Activated naive CD8-positive, alpha-beta T cell treated with anti-CD3 and anti-CD28 coated beads, Interleukin-2, amount 50 U/mL, for 24 hours (primary cell): ENCODE data around the gene PURA.

Experiments
- ATAC-seq: fragments of 150-1000 bp; cut with Tn5 transposase; one replicate; pipeline ENCODE4 v1.10.0; 2021
- DNase-seq: peaks from one replicate; pipeline ENCODE4 v3.0.0; 2021
- H3K27ac Mint-ChIP-seq: one replicate; pipeline ENCODE4 v1.8.0; 2021; ENCODE audit warnings: mild to moderate bottlenecking, mixed read lengths
- H3K27me3 Mint-ChIP-seq: one replicate; pipeline ENCODE4 v1.8.0; 2021; ENCODE audit warnings: mixed read lengths
- H3K36me3 Mint-ChIP-seq: one replicate; pipeline ENCODE4 v1.8.0; 2021; ENCODE audit warnings: low read depth, mixed read lengths
- H3K4me1 Mint-ChIP-seq: one replicate; pipeline ENCODE4 v1.8.0; 2021; ENCODE audit warnings: mixed read lengths
- H3K4me3 Mint-ChIP-seq: one replicate; pipeline ENCODE4 v1.8.0; 2021; ENCODE audit warnings: mild to moderate bottlenecking, moderate library complexity, mixed read lengths
- H3K9me3 Mint-ChIP-seq: one replicate; pipeline ENCODE4 v1.8.0; 2021; ENCODE audit warnings: mixed read lengths

The PURA gene

GRCh38 chr5:140114341-140115185 lies 654 bp downstream of the PURA start:
- DNase-seq (peak; percentile 45), ATAC-seq (peak; percentile 25)
- H3K4me1 Mint-ChIP-seq = peaks cover 70% of the 10 kb centered on the region
- H3K27ac Mint-ChIP-seq = peak overlapping the region; percentile 86
- peak overlapping the region; percentile 87 for H3K4me3 Mint-ChIP-seq
- peaks cover 3% of the 10 kb centered on the region for H3K36me3 Mint-ChIP-seq
- H3K27me3 Mint-ChIP-seq = peaks cover 2% of the 10 kb centered on the region
- no peaks in the 10 kb centered on the region for H3K9me3 Mint-ChIP-seq

- H3K4me1 Mint-ChIP-seq = peaks cover 64% of the 10 kb centered on the region
- H3K9me3 Mint-ChIP-seq = no peaks in the 10 kb centered on the region
- peak overlapping the region; percentile 86 for H3K27ac Mint-ChIP-seq
- peaks cover 2% of the 10 kb centered on the region for H3K27me3 Mint-ChIP-seq
- peaks cover 3% of the 10 kb centered on the region for H3K36me3 Mint-ChIP-seq
- peak overlapping the region; percentile 87 for H3K4me3 Mint-ChIP-seq
- DNase-seq (no peak), ATAC-seq (no peak)
Measured at GRCh38 chr5:140115186-140115500, 1.2 kb downstream of the PURA start.

DNA sequence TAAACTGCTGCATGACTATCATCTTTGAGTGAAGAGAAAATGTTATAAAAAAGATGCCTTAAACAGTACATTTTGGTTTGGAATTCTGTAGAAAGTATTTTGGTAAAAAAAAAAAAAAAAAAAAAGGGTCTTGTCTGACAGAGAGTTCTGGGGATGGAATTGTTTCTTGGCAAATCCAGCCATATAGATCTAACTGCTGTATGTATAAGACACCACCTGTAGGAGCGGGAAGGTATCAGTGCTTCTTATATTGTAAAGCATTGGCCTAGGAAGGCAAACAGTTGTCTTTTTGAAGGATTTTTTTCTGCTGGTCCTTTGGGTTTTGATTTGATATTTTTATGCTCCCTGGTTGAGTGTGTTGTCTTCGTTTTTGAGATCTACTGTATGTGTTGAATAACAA lies 2.8 kb downstream of the PURA start:
- no peak for DNase-seq
- H3K27ac Mint-ChIP-seq = no peak overlapping the region
- H3K27me3 Mint-ChIP-seq = no peaks in the 10 kb centered on the region
- peaks cover 57% of the 10 kb centered on the region for H3K4me1 Mint-ChIP-seq
- peak overlapping the region; percentile 19 for H3K4me3 Mint-ChIP-seq
- no peak for ATAC-seq
- H3K36me3 Mint-ChIP-seq = peaks cover 3% of the 10 kb centered on the region
- H3K9me3 Mint-ChIP-seq = no peaks in the 10 kb centered on the region

- H3K4me1 Mint-ChIP-seq = peaks cover 53% of the 10 kb centered on the region
- no peak overlapping the region for H3K4me3 Mint-ChIP-seq
- peaks cover 3% of the 10 kb centered on the region for H3K36me3 Mint-ChIP-seq
- no peaks in the 10 kb centered on the region for H3K9me3 Mint-ChIP-seq
- H3K27ac Mint-ChIP-seq = no peak overlapping the region
- DNase-seq (no peak), ATAC-seq (no peak)
- no peaks in the 10 kb centered on the region for H3K27me3 Mint-ChIP-seq
Measured at GRCh38 chr5:140117523-140117922, 3.6 kb downstream of the PURA start.

- no peak overlapping the region for H3K27ac Mint-ChIP-seq
- DNase-seq (no peak), ATAC-seq (no peak)
- no peaks in the 10 kb centered on the region for H3K27me3 Mint-ChIP-seq
- H3K4me3 Mint-ChIP-seq = no peak overlapping the region
- peaks cover 3% of the 10 kb centered on the region for H3K36me3 Mint-ChIP-seq
- peaks cover 50% of the 10 kb centered on the region for H3K4me1 Mint-ChIP-seq
- H3K9me3 Mint-ChIP-seq = no peaks in the 10 kb centered on the region
Measured at GRCh38 chr5:140118302-140118936, 4.5 kb downstream of the PURA start.

- no peak within 1 kb of the TSS for H3K27ac Mint-ChIP-seq
- H3K4me1 Mint-ChIP-seq = peaks cover 34% of the 10 kb centered on the region
- H3K36me3 Mint-ChIP-seq = no peaks in the 10 kb centered on the region
- no peak for ATAC-seq
- no peak within 1 kb of the TSS for H3K4me3 Mint-ChIP-seq
- H3K27me3 Mint-ChIP-seq = no peaks in the 10 kb centered on the region
- H3K9me3 Mint-ChIP-seq = no peaks in the 10 kb centered on the region
- DNase-seq = no peak
Measured at GRCh38 chr5:140125637-140126036, 11.7 kb downstream of the PURA start, which contains the start of gene IGIP. TSS of gene IGIP (plus strand) at chr5:140125937. CDS start at chr5:140128477, 2,540 bp downstream.

DNA sequence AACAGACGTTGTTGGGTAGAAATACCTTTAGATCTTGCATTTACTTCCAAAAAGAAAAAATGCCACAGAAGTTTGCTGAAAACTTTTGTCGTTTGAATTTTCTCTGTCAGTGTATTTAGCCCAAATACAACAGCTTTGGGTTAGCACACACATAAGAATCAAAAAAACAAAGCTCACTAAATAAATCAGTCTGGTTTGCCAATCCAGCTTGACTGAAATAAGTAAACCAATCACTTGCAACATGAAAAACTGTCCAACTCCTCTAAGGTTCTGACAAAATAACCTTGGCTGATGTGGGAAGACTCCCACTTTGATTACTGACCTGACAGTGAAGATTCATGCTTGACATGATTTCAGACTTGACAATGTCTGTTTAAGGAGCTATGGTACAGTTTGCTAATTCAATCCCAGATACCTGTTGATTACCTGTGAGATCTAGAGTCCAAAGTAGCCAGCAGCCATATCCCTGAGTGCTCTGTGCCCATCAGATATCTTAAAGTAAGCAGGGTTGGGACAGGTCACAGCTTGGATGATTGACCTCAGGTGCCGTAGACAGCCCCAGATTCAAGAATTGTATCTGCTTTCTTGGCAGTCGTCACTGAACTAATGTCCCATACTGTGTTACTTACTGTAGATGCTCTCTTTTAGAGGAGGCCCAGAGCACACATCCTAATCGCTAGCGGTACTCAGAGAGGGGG lies 12.6 kb downstream of the PURA start:
- H3K27me3 Mint-ChIP-seq = no peaks in the 10 kb centered on the region
- no peaks in the 10 kb centered on the region for H3K9me3 Mint-ChIP-seq
- H3K27ac Mint-ChIP-seq = no peak overlapping the region
- H3K4me1 Mint-ChIP-seq = peaks cover 41% of the 10 kb centered on the region
- H3K36me3 Mint-ChIP-seq = no peaks in the 10 kb centered on the region
- no peak for DNase-seq
- H3K4me3 Mint-ChIP-seq = no peak overlapping the region
- ATAC-seq = no peak

DNA sequence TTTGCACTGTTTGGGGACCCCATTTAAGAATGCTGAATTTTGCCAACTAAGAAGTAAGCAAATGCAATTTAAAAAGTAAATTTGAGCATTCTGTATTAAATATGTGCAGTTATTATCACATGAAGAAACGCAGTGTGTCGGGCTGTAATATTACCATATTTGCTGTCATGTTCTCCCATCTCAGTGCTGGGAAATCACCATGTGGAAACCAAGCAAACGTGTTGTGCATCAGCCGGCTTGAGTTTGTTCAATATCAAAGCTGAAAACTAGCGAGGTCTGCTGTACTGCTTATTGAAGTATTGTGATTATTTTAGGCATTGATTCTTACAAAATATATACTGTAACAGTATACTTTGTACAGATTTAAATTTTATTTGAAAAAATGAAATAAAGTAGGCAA lies 14.5 kb downstream of the PURA start:
- Mint-ChIP-seq H3K9me3 (no peaks in the 10 kb centered on the region), H3K27ac (no peak overlapping the region), H3K4me3 (no peak overlapping the region), H3K4me1 (peaks cover 43% of the 10 kb centered on the region), H3K36me3 (no peaks in the 10 kb centered on the region), H3K27me3 (no peaks in the 10 kb centered on the region)
- ATAC-seq = no peak
- DNase-seq = no peak

DNA sequence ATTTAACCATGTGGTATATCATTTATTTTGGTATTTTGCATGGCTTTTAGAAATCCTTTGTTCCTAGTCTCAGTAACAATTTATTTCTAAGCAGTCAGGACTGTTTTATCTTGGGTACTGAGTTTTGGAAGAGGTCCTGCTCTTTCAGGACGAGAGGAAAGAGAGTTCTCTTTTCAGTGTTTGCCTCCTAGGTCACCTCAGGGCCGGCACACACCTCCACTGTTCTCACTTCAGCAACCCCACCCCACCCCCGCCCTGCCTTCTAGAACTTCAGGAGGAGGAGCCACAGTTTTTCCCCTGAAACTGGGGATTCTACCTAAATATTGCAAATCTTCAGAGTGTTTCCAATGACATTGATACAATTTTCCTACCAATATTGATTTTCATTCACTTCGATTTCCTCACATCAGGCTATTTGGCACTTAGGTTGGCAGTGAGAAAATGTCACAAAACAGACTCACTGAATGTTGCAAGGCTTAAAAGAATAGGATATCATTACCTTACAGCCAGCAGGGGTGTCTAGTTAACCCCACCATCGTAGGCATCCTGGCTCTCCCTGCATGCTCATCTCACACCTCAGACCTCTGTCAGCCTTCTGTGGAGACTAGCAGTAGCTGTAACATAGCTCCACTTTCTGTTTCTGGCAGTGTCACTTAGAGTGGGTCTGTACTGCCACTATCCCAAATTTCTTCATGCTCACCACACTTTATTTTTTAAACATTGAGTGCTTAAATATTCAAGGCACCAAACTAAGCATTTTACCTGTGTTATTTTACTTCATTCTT lies 17.2 kb downstream of the PURA start:
- Mint-ChIP-seq H3K4me3 (no peak overlapping the region), H3K9me3 (no peaks in the 10 kb centered on the region), H3K36me3 (no peaks in the 10 kb centered on the region), H3K4me1 (peaks cover 37% of the 10 kb centered on the region), H3K27me3 (no peaks in the 10 kb centered on the region), H3K27ac (no peak overlapping the region)
- peak; percentile 51 for ATAC-seq
- DNase-seq = no peak

GRCh38 chr5:140131967-140132409 lies 18.1 kb downstream of the PURA start:
- peak; percentile 93 for ATAC-seq
- H3K9me3 Mint-ChIP-seq = no peaks in the 10 kb centered on the region
- peaks cover 39% of the 10 kb centered on the region for H3K4me1 Mint-ChIP-seq
- H3K27me3 Mint-ChIP-seq = no peaks in the 10 kb centered on the region
- no peak overlapping the region for H3K4me3 Mint-ChIP-seq
- H3K36me3 Mint-ChIP-seq = no peaks in the 10 kb centered on the region
- H3K27ac Mint-ChIP-seq = peak overlapping the region; percentile 12
- peak; percentile 14 for DNase-seq

- Mint-ChIP-seq H3K27ac (no peak overlapping the region), H3K4me3 (no peak overlapping the region), H3K4me1 (peaks cover 39% of the 10 kb centered on the region), H3K9me3 (no peaks in the 10 kb centered on the region), H3K36me3 (no peaks in the 10 kb centered on the region), H3K27me3 (no peaks in the 10 kb centered on the region)
- ATAC-seq (no peak), DNase-seq (no peak)
Measured at GRCh38 chr5:140133514-140134167, 19.7 kb downstream of the PURA start.

- H3K4me3 Mint-ChIP-seq = no peak overlapping the region
- no peak overlapping the region for H3K27ac Mint-ChIP-seq
- H3K36me3 Mint-ChIP-seq = no peaks in the 10 kb centered on the region
- no peak for DNase-seq
- H3K9me3 Mint-ChIP-seq = no peaks in the 10 kb centered on the region
- no peak for ATAC-seq
- H3K27me3 Mint-ChIP-seq = no peaks in the 10 kb centered on the region
- peaks cover 39% of the 10 kb centered on the region for H3K4me1 Mint-ChIP-seq
Measured at GRCh38 chr5:140134277-140134935, 20.5 kb downstream of the PURA start.

DNA sequence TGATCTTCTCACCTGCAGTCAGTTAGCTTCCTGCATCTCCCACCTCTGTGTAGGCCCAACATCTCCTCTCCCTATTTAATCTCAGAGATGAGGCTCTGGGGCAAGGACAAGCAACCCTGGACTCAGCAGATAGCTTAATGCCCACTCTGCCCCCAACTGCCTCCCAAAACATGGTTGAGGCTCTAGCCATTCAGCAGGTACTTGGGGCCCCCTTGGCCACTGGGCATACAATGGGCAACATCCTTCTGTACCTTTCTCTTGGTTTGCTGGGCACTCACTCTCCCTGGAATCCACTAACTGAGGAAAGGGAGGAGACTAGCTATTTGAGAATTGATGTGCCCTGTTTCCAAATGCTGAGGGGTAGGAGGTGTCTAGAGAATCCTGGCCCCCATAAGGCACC lies 21.2 kb downstream of the PURA start:
- no peak overlapping the region for H3K27ac Mint-ChIP-seq
- H3K36me3 Mint-ChIP-seq = no peaks in the 10 kb centered on the region
- H3K4me1 Mint-ChIP-seq = peaks cover 37% of the 10 kb centered on the region
- no peaks in the 10 kb centered on the region for H3K9me3 Mint-ChIP-seq
- DNase-seq (no peak), ATAC-seq (no peak)
- H3K27me3 Mint-ChIP-seq = no peaks in the 10 kb centered on the region
- no peak overlapping the region for H3K4me3 Mint-ChIP-seq
